HG03354 (cell line): Measurements from ENCODE around the gene IRF3.

Source experiments
- ATAC-seq: cut with Tn5 transposase; IDR thresholded peaks from one replicate; pipeline ENCODE4 v1.9.1; 2021; ENCODE audit warnings: mild to moderate bottlenecking; ENCODE audit not compliant: unreplicated experiment, poor library complexity, severe bottlenecking

Gene IRF3, protein sequence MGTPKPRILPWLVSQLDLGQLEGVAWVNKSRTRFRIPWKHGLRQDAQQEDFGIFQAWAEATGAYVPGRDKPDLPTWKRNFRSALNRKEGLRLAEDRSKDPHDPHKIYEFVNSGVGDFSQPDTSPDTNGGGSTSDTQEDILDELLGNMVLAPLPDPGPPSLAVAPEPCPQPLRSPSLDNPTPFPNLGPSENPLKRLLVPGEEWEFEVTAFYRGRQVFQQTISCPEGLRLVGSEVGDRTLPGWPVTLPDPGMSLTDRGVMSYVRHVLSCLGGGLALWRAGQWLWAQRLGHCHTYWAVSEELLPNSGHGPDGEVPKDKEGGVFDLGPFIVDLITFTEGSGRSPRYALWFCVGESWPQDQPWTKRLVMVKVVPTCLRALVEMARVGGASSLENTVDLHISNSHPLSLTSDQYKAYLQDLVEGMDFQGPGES

DNA sequence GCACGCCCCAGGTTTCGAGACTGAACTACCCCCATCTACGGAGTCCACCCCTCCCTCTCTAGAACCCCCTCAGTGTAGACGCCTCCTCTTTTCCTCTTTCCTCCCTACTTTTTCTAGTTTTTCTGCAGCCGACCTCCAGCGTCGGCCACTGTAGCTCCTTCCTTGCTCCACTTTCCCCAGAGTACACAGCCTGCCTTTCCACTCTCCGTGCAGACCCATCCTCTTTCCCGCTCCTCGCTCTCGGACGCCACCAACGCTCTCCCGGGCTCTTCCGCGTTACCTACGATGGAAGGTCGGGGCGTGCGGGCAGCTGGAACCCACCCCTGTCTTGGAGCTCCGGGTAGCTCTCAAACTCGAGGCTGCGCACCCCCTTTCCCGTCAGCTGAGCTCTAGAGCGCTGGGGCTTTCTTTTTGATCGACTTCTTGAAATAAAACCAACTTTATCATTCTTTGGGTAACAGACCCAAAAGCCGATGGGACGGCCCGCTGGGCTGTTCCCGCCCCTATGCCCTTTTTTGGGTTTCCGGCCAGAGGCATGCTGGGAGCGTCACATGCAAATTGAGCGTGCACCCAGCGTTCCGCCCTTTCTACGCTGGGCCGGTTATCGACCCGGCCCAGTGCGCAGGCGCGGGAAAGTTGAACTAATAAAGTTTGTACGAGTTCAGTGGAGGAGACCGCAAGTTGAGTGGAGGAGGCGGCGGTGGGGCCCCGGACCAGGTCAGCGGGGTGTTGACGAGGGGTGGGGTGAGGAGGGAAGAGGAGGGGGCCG is at the start of gene IRF3, which contains the start of gene BCL2L12:
TSS of gene IRF3 (minus strand) at position 507 of the 769 bp plus-strand sequence. CDS start 1,019 bp downstream, outside the sequence.
TSS of gene BCL2L12 (plus strand) at position 583 of the 769 bp plus-strand sequence. CDS start 760 bp downstream, outside the sequence.
- ATAC-seq: peak; percentile 86

DNA sequence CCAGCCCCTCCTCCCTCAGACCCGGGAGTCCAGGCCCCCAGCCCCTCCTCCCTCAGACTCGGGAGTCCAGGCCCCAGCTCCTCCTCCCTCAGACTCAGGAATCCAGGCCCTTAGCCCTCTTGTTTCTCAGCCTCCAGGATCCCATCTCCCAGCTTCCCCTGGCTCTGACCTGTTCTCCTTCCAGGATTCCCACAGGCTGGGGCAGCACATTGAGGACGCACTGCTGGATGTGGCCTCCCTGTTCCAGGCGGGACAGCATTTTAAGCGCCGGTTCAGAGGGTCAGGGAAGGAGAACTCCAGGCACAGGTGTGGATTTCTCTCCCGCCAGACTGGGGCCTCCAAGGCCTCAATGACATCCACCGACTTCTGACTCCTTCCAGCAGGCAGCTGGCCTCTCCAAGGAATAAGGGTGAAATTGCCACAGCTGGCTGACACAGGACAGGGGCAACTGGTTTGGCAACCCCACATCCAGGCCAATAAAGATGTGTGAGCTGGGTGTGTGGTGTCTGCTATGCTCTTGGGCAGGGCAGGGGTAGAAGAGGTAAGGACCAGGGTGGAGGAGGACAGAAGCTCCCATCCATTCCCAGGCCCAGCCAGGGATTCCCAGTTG is 47.7 kb upstream of the IRF3 start:
- ATAC-seq: no peak

DNA sequence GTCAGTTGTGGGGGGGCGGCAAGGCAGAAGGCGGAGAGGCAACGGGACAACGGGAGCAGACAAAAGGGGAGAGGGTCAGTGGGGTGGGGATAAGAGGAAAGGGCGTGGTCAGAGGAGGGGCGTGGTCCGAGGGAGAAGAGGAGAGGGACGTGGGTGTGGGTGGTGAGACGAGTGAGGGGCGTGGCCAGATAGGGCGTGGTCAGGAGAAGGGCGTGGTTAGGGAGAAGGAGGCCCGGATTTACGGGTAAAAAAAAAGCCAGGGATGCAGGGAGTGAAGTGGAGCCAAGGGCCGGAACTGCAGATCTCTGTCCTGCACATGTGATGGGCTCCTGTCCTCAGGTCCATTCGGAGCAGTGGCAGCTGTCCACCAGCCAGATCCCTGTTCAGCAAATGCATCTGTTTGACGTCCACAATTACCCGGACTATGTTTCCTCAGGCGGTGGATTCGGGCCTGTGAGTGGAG is 46.8 kb upstream of the IRF3 start:
- no peak for ATAC-seq

DNA sequence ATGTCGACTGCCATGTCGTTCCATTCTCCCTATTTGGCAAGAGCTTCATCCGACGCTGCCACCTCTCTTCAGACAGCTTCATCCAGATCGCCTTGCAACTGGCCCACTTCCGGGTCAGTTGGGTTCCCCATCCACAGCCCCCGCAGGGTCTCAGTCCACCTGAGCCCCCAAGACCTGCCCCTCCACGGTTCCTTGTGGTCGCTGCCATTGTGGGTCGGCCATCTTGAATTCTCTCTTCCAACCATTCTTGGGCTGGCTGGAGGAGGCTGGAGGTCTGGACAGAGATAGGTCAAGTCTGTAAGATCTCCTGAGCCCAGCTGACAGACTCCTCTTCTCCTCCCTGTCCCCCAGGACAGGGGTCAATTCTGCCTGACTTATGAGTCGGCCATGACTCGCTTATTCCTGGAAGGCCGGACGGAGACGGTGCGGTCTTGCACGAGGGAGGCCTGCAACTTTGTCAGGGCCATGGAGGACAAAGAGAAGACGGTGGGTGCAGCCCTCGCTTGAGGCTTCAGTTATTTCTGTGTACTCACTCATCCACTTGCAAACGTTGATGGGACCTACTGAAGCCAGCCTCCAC is 44.8 kb upstream of the IRF3 start:
- no peak for ATAC-seq

DNA sequence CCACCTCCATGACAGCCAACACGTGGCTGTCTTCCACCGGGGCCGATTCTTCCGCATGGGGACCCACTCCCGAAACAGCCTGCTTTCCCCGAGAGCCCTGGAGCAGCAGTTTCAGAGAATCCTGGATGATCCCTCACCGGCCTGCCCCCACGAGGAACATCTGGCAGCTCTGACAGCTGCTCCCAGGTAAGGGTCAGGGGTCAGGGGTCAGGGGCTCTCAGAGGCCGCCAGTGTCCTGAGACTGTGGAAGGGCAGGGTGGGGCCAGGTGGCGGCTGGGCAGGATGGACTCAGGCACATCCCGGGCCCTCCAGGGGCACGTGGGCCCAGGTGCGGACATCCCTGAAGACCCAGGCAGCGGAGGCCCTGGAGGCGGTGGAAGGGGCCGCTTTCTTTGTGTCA is 40.3 kb upstream of the IRF3 start:
- ATAC-seq: no peak

DNA sequence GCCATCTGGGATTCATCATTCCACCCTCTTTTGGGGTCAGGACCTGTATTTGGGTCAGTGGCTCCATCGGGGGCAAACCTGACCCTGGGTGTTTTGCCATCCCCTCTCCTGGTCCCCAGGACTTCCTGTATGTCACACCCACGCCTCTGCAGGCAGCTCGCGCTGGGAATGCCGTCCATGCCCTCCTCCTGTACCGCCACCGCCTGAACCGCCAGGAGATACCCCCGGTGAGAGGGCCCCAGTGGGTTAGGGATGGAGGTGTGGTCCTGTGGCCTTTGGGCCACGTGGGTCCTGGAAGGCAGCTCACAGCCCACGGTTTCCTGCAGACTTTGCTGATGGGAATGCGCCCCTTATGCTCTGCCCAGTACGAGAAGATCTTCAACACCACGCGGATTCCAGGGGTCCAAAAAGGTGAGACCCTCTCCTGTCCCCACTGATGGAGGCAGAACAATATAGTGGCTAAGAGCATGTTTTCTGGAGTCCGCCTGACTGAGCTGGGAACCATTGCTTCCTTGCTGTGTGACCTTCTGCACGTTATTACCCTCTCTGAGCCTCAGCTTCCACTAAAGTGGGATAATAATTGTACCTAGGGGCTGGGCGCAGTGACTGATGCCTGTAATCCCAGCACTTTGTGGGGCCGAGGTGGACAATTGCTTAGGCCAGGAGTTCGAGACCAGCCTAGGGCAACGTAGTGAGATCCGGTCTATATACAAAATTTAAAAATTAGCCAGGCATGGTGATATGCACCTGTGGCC is 39.4 kb upstream of the IRF3 start:
- no peak for ATAC-seq

DNA sequence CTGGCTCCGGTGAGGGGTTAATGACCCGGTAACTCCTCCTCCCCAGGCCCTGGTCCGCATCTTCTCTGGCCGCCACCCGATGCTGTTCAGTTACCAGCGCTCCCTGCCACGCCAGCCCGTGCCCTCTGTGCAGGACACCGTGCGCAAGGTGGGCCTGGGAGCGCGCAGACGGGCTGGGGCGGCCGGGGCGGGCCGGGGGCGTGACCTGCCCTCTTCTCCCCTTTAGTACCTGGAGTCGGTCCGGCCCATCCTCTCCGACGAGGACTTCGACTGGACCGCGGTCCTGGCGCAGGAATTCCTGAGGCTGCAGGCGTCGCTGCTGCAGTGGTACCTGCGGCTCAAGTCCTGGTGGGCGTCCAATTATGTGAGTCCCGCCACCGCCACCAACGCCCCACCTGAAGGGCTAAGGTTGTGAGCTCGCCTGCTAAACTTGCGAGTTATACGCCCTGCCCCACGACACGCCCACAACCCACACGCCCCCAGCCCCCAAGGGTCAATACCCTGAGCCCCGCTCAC is 35.7 kb upstream of the IRF3 start:
- ATAC-seq: no peak

DNA sequence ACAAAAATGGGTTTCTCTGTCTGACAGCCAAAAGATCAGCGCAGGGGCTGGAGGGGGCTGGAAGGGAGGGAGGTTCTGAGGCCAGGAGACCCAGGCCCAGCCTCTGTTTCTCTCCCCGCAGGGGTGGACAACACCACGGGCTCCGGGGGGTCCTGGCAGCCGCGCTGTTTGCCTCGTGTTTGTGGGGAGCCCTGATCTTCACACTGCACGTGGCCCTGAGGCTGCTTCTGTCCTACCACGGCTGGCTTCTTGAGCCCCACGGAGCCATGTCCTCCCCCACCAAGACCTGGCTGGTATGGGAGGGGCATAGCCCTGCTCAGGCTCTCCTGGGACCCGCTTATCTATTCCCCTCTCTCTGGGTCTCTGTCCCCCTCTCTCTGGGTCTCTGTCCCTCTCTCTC is 34.9 kb upstream of the IRF3 start:
- no peak for ATAC-seq

DNA sequence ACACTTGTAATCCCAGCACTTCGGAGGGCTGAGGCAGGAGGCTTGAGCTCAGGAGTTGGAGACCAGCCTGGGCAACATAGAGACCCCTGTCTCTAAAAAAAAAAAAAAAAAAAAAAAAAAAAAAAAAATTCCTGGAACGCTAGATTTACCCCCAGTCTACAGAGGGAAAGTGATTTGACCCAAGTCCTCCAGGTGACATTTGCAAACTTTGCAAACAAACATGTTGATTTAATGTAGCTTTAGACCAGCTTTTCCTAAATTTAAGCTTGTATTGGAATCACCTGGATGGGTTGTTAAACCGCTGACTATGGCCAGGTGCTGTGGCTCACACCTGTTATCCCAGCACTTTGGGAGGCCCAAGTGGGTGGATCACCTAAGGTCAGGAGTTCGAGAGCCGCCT is 33.7 kb upstream of the IRF3 start:
- no peak for ATAC-seq

DNA sequence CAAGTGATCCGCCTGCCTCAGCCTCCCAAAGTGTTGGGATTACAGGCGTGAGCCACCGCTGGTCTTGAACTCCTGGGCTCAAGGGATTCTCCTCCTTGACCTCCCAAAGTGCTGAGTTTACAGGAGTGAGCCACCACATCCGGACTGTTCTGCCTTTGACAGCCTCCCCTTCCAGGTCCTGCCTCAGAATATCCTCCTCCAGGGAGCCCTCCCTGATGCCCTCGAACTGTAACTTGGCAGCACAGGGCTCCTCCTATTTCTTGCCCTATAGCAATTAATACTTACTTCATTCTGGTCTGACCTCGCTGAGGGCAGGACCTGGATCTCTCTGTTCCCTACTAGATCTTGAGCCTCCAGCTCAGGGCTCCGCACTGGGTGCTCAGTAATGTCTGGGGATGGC is 31.2 kb upstream of the IRF3 start:
- ATAC-seq: no peak

DNA sequence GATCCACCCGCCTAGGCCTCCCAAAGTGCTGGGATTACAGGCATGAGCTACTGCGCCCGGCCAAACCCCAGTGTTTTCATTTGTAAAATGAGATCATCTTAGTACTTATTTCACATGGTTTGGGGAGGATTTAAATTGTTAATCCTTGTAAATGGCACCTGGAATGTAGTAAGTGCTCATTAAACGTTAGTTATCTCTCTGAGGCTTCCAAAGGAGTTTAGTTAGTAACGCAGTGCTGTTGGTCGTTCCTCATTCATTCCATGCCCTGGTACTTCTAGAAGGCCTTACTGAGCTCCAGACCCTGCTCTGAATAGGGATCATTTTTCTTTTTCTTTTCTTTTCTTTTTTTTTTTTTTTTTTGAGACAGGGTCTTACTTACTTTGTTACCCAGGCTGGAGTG is 30.5 kb upstream of the IRF3 start:
- no peak for ATAC-seq

DNA sequence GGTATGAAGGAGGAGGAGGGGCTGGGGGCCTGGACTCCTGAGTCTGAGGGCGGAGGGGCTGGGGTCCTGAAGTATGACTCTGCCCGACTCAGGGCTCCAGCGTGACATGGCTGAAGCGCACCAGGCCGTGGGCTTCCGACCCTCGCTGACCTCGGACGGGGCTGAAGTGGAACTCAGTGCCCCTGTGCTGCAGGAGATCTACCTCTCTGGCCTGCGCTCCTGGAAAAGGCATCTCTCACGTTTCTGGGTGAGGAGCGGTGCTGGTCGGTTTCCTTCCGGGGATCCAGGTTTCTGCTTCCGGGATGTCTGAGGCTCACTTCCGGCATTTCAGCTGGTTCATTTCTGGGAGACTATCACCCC is 26.5 kb upstream of the IRF3 start:
- ATAC-seq: no peak

DNA sequence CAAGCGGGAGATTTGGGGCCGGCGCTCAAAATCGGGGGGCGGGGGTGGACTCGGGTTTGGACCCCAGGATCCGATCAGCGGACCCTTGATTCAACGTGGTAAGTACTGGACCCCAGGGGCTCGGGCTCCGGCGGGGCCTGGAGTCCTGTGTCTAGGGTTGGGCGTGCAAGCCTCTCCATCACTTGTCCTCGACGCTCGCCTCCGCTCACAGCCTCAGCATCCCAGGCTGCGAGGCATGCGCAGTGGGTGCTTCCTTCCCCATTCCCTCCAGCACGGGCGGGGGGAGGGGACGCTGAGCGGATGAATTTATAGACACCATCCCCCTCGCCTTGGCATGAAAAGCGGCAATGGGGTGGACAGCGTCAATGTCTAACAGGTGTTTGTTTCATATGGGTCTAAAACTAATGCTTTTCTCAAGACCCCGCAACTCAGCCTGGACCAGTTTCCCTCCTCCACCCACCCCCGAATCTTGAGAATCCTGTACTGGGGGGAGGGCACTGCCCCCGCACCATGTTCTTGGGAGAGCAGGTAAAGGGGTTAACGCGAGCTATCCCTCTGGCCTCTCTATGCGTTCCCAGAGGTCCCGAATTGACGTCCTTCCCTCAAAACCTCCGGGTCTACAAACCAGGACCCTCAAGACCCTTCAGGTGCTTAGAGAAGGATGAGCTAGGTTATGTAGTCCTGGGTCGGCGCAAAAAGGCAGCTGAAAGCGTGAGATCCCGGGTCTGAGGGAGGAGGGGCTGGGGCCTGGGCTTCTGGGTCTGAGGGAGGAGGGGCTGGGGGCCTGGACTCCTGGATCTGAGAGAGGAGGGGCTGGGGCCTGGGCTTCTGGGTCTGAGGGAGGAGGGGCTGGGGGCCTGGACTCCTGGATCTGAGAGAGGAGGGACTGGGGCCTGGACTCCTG is 25.8 kb upstream of the IRF3 start:
- no peak for ATAC-seq

DNA sequence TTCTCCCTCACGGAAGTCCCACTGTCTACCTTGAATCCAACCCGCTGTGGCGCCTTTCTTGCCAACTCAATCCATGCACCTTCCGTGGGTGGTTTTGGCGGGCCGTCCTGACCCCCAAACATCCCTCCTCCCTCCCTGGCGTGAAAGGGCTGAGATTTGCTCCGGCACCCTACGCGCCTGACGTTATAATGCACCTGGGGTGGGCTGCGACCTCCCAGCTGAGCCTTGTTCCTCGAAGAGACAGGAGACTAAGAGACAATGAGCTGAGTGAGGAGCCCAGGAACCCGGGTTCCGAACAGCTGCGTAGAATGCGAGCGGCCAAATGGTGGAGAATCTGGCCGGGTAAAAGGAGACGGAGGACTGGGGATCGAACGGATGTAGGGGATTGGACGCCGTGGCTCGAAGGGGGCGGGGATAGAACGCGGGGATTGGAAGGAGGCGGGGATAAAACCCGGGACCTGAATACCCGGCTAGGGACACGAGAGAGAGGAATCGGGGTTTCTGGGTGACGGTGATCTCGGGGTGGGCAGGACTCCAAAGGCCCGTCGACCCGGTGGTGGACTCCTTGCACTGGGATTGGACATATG is 25.1 kb upstream of the IRF3 start, which contains the start of gene CPT1C:
TSS of gene CPT1C (plus strand) at position 461 of the 587 bp plus-strand sequence. CDS start 1,137 bp downstream, outside the sequence.
- no peak for ATAC-seq

DNA sequence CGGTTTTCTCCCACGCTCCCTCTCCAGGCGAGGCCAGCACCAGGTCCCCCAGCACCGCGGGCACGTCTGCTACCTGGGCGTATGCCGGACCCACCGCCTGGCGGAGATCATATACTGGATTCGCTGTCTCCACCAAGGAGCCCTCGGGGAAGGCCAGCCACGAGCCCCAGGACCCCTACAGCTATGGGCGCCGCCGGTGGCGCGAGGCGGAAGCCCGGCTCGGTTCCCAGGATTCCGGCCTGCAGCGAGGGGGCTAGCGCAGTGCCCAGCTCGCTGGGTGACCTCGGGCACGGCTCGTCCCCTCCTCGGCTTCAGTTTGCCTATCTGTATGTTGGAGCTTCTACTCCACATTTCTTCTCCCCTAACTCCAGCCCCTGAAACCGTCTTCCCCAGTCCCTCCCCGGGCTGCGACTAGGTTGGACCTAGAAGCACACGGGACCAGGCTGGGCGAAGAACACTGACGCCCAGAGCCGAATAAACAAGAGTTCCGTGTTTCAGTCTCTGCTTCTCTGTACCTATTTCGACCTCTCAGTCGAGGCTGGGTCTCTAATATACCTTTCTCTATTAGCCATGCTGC is 24.5 kb upstream of the IRF3 start:
- ATAC-seq: no peak

DNA sequence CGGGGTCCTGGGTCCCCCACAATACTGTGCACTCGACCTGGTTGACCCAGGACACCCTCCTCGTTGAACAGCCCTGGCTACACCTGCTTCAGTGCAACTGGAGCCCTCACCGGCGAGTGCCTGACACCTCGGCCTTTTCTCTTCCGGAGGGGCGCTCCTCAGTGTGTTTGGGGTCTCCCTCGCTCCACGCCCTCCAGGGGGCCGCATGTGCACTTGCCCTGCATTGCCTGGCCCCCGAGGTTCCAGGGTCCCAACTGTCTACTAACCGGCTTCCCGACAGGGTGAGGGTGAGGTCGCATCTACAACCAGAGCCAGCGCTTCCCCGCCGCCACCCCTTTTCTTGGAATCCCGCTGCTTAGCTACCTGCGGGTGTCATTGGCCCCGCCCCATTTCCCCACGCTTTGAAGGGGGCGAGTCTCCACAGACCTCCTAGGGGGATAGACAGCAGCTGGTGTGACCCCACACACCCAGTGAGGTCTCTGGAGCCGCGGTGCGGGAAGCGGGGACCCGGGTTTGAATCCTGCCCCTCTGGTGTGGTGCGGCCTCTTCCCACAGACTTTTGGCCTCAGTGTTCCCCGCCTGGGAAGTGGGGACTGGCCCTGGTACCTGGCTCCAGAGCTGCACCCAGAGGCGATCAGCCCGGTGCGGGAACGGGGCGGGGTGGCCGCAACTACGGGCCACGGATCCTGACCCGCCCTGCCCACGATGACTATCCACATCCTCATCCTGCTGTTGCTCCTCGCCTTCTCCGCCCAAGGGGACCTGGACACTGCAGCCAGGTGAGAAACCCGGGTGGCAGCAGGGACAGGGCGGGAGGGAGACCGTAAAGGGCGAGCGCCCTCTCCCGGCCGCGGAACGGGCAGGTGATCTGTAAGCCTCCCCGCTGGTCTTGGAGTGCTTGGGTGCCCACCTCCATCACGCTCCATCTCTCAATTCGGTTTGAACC is 23.7 kb upstream of the IRF3 start, which contains the start of gene ADM5:
TSS of gene ADM5 (plus strand) at position 462 of the 946 bp plus-strand sequence. CDS start at position 706, 244 bp downstream.
- ATAC-seq: no peak
